ENCODE results near the gene RAVER2.

The RAVER2 gene

DNA sequence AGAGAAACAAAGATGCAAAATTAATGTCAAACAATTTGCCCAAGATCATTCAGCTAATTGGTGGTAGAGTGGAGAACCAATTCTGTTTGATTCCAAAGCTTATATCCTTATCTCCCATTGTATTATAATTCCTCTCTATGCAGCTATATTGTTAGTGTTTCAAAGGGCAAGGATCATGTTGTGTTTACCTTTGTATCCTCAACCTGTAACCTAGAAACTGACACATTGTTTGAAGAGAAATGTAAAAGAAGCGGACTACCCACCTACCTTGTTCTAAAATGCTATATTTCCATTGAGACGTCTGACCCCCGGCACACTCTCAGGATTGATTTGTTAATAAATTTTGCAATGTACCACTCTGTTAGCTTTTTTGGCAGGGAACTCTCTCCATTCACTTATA, 9.3 kb downstream of the RAVER2 start:
- ChIA-PET POLR2A (no interaction called here), CTCF (interaction anchor here (0.9 to 1.3 kb wide), 2 partner anchors 12 to 13 kb away, joined by 3 to 4 read pairs; no protein-coding TSS in a partner anchor)
- TF ChIP-seq, protein P1, sequence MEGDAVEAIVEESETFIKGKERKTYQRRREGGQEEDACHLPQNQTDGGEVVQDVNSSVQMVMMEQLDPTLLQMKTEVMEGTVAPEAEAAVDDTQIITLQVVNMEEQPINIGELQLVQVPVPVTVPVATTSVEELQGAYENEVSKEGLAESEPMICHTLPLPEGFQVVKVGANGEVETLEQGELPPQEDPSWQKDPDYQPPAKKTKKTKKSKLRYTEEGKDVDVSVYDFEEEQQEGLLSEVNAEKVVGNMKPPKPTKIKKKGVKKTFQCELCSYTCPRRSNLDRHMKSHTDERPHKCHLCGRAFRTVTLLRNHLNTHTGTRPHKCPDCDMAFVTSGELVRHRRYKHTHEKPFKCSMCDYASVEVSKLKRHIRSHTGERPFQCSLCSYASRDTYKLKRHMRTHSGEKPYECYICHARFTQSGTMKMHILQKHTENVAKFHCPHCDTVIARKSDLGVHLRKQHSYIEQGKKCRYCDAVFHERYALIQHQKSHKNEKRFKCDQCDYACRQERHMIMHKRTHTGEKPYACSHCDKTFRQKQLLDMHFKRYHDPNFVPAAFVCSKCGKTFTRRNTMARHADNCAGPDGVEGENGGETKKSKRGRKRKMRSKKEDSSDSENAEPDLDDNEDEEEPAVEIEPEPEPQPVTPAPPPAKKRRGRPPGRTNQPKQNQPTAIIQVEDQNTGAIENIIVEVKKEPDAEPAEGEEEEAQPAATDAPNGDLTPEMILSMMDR (IDR thresholded peaks at IDR 0.05; ENCODE audit: control extremely low read depth, extremely low read depth, low read depth, missing control alignments): no peak
- no peak for DNase-seq (ENCODE audit: extremely low spot score)

GRCh38 chr1:64755361-64755760, 10.5 kb downstream of the RAVER2 start:
- no peak for DNase-seq (ENCODE audit: extremely low spot score)
- ChIA-PET CTCF (no interaction called here), POLR2A (no interaction called here)
- TF ChIP-seq, protein P1 (IDR thresholded peaks at IDR 0.05; ENCODE audit: control extremely low read depth, extremely low read depth, low read depth, missing control alignments): no peak

- TF ChIP-seq, protein P1 (IDR thresholded peaks at IDR 0.05; ENCODE audit: control extremely low read depth, extremely low read depth, low read depth, missing control alignments): no peak
- ChIA-PET POLR2A (no interaction called here), CTCF (interaction anchor here (1.3 kb wide), 2 partner anchors 10 to 81 kb away, joined by 3 to 4 read pairs; no protein-coding TSS in a partner anchor)
- no peak for DNase-seq (ENCODE audit: extremely low spot score)
Measured at GRCh38 chr1:64756770-64757169, 11.9 kb downstream of the RAVER2 start.

DNA sequence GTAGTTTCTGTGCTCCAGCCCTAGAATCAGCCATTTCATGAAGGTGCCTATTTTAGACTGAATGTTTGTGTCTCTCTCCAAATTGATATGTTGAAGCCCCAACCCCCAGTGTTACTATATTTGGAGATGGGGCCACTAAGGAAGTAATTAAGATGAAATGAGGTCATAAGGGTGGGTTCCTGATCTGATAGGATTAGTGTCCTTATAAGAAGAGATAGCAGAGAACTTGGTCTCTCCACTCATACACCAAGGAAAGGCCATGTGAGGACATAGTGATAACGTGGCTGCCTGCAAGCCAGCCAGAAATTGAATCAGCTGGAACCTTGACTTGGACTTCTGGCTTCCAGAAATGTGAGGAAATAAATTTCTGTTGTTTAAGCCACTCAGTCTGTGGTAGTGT, 12.3 kb downstream of the RAVER2 start:
- POLR2A ChIA-PET: no interaction called here

DNA sequence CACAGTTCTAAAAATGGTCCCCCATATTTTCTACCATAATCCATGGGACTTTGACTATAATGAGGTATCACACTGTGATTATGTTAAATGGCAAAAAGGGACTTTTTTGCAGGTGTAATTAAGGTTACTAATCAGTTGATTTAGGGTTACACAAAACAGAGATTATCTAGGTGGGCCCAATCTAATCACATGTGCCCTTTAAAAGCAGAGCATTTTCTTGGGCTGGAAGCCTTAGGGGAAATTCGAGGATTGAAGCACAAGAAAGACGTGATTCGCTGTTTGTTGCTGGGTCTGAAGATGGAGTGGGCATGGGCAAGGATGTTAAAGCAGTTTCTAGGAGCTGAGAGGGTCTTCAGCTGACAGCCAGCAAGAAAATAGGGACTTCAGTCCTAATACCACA, 13.4 kb downstream of the RAVER2 start:
- TF ChIP-seq, protein P1 (IDR thresholded peaks at IDR 0.05; ENCODE audit: control extremely low read depth, extremely low read depth, low read depth, missing control alignments): no peak
- POLR2A ChIA-PET: no interaction called here
- DNase-seq (ENCODE audit: extremely low spot score): no peak
- CTCF ChIA-PET: no interaction called here

More for the DNA sequence above, 12.3 kb downstream of the RAVER2 start:
- CTCF ChIA-PET: interaction anchor here (1.3 kb wide), 2 partner anchors 9 to 81 kb away, joined by 3 to 4 read pairs; no protein-coding TSS in a partner anchor
- DNase-seq (ENCODE audit: extremely low spot score): no peak
- TF ChIP-seq, protein P1 (IDR thresholded peaks at IDR 0.05; ENCODE audit: control extremely low read depth, extremely low read depth, low read depth, missing control alignments): no peak

DNA sequence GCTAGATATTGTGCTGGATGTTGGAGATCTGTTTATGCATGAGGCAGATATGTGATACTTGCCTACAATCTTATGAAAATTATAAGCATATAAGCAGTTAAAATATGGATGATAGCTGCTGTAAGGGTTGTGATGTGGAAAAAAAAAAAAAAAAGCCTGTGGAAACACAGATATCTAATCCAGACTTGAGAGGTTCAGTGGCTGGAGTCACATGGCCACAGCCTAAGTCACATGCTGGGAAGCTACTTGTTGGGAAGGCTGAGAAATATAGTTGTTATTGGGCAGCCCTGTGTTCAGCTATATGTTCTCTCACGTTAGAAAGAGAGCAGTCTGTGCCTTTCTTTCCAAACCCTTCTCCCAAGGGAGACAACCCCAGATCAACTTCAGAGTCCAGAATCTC, 15.1 kb downstream of the RAVER2 start:
- ChIA-PET CTCF (interaction anchor here (1.0 to 1.4 kb wide), 2 partner anchors 9 to 13 kb away, joined by 5 to 6 read pairs; no protein-coding TSS in a partner anchor), POLR2A (no interaction called here)
- TF ChIP-seq, protein P1 (IDR thresholded peaks at IDR 0.05; ENCODE audit: control extremely low read depth, extremely low read depth, low read depth, missing control alignments): no peak
- no peak for DNase-seq (ENCODE audit: extremely low spot score)

DNA sequence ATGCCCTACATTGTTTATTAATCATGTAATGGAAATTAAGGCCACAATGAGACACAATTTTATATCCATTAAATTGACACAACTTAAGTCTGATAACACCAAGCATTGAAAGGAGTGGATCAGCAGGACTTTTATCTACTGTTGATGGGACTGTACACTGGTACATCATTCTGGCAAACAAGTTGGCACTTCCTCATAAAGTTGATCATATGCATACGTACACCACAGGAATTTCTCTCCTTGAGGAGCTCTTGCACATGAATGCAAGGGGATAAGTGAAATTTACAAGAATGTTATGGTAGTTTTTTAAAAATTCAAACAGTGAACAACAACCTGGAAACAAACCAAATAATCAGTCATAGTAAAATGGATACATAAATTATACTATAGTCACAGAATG, 20.1 kb downstream of the RAVER2 start:
- ChIA-PET CTCF (no interaction called here), POLR2A (no interaction called here)
- DNase-seq (ENCODE audit: extremely low spot score): no peak
- TF ChIP-seq, protein P1 (IDR thresholded peaks at IDR 0.05; ENCODE audit: control extremely low read depth, extremely low read depth, low read depth, missing control alignments): no peak

All from GM10248 (cell line).